AG09309 (cell line): Measurements from ENCODE around the gene ZNF804A.

Experiments used
- DNase-seq: peaks from one replicate; pipeline ENCODE4 v3.0.0-alpha.2; 2010; ENCODE audit warnings: low read depth
- H3K4me3 ChIP-seq: 2 replicates; pipeline ENCODE4 v1.5.1; 2011; ENCODE audit warnings: mild to moderate bottlenecking, low read depth, low read length, moderate library complexity; ENCODE audit not compliant: control insufficient read depth
- CTCF ChIP-seq: IDR thresholded peaks from 2 replicates; pipeline ENCODE4 v1.5.1; 2011; ENCODE audit warnings: mild to moderate bottlenecking, low read depth, low read length, inconsistent platforms; ENCODE audit not compliant: insufficient read depth, control insufficient read depth; ENCODE audit errors: missing control alignments

The ZNF804A gene

GRCh38 chr2:184920451-184920965 is 322.2 kb downstream of the ZNF804A start:
- H3K4me3 ChIP-seq: no peak overlapping the region
- no peak for TF ChIP-seq CTCF
- DNase-seq: no peak

- H3K4me3 ChIP-seq: no peak overlapping the region
- TF ChIP-seq CTCF: no peak
- no peak for DNase-seq
Observed at GRCh38 chr2:184921676-184922075, 323.3 kb downstream of the ZNF804A start.

- no peak for DNase-seq
- no peak for TF ChIP-seq CTCF
- H3K4me3 ChIP-seq: no peak overlapping the region
Observed at GRCh38 chr2:184923751-184924150, 325.4 kb downstream of the ZNF804A start.

- no peak for TF ChIP-seq CTCF
- no peak overlapping the region for H3K4me3 ChIP-seq
- DNase-seq: no peak
Observed at GRCh38 chr2:184927040-184927439, 328.7 kb downstream of the ZNF804A start.

- no peak overlapping the region for H3K4me3 ChIP-seq
- DNase-seq: no peak
- no peak for TF ChIP-seq CTCF
Observed at GRCh38 chr2:184936761-184937160, 338.4 kb downstream of the ZNF804A start.

- no peak overlapping the region for H3K4me3 ChIP-seq
- no peak for TF ChIP-seq CTCF
- DNase-seq: no peak
Observed at GRCh38 chr2:184938221-184938985, 340.1 kb downstream of the ZNF804A start.
